ENCODE results near the gene MOV10L1. TPM values are rescaled to one million over a fixed set of nuclear protein-coding genes. Genes with fewer than 3 reads are reported as not detected.

MOV10L1 gene
- total and polyA plus RNA-seq, 9 of the 15 experiments (the other 6 are each of a cell fraction or from before 2014, with no cell fraction given) = 0.06 to 0.43 (median 0.15) TPM

DNA sequence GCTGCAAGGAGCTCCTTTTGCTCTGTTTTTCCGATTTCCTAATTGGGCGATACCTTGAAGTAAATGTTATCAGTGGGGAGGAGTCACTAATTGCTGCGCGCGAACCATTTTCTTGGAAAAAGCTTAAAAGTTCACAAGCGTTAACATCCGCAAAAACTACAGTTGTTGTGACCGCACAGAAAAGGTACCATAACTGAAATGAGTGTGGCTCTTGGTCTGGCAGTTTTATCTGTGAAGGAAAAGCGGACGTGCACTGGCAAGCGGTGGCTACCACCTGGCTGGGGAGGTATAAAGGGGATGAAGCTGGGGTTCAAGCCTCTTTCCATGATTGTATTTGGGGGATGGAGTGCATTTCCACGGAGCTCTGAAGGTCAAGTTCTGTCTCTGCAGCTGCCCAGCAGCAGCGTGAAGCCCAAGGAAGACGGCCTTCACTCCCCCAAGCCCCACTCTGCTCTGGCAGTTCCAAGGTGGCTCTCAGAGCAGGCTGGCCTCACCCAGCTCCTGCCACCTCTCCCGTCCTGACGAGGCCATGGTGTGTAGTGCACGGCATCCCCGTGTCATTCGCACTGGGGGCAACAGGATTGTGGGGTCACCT lies 27.5 kb downstream of the MOV10L1 start (continued):
- TF ChIP-seq, protein P1, sequence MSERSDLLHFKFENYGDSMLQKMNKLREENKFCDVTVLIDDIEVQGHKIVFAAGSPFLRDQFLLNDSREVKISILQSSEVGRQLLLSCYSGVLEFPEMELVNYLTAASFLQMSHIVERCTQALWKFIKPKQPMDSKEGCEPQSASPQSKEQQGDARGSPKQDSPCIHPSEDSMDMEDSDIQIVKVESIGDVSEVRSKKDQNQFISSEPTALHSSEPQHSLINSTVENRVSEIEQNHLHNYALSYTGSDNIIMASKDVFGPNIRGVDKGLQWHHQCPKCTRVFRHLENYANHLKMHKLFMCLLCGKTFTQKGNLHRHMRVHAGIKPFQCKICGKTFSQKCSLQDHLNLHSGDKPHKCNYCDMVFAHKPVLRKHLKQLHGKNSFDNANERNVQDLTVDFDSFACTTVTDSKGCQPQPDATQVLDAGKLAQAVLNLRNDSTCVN (CRISPR knock-in tag; IDR thresholded peaks at IDR 0.05) = no peak
- TF ChIP-seq MECOM (CRISPR knock-in tag; IDR thresholded peaks at IDR 0.05) (no peak), MYBL2 (IDR thresholded peaks at IDR 0.05; ENCODE audit: low read depth) (no peak), MYBL2 (CRISPR knock-in tag; IDR thresholded peaks at IDR 0.05; ENCODE audit: borderline replicate concordance) (no peak), NR0B1 (IDR thresholded peaks at IDR 0.05; ENCODE audit: partially characterized antibody) (no peak), NR1H2 (CRISPR knock-in tag; IDR thresholded peaks at IDR 0.05) (no peak), SMARCE1 (IDR thresholded peaks at IDR 0.05) (0 out of 2 replicates have a peak, but pooled peaks have one; percentile 29), ZNF324 (CRISPR knock-in tag; IDR thresholded peaks at IDR 0.05) (no peak), ZNF512 (tag; IDR thresholded peaks at IDR 0.05) (no peak), MIER1 (IDR thresholded peaks at IDR 0.05; ENCODE audit: low read depth) (no peak), PTTG1 (tag; IDR thresholded peaks at IDR 0.05; ENCODE audit: low read depth) (no peak), ZNF76 (CRISPR knock-in tag; IDR thresholded peaks at IDR 0.05; ENCODE audit: borderline replicate concordance) (no peak), PURB (CRISPR knock-in tag; IDR thresholded peaks at IDR 0.05; ENCODE audit: low read depth) (no peak), BRD9 (IDR thresholded peaks at IDR 0.05; ENCODE audit: low read depth, partially characterized antibody) (no peak)
- TF ChIP-seq, protein P2, sequence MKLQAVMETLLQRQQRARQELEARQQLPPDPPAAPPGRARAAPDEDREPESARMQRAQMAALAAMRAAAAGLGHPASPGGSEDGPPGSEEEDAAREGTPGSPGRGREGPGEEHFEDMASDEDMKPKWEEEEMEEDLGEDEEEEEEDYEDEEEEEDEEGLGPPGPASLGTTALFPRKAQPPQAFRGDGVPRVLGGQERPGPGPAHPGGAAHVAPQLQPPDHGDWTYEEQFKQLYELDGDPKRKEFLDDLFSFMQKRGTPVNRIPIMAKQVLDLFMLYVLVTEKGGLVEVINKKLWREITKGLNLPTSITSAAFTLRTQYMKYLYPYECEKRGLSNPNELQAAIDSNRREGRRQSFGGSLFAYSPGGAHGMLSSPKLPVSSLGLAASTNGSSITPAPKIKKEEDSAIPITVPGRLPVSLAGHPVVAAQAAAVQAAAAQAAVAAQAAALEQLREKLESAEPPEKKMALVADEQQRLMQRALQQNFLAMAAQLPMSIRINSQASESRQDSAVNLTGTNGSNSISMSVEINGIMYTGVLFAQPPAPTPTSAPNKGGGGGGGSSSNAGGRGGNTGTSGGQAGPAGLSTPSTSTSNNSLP (IDR thresholded peaks at IDR 0.05; ENCODE audit: borderline replicate concordance, low read depth, low read length) = no peak
- TF ChIP-seq, protein P3, sequence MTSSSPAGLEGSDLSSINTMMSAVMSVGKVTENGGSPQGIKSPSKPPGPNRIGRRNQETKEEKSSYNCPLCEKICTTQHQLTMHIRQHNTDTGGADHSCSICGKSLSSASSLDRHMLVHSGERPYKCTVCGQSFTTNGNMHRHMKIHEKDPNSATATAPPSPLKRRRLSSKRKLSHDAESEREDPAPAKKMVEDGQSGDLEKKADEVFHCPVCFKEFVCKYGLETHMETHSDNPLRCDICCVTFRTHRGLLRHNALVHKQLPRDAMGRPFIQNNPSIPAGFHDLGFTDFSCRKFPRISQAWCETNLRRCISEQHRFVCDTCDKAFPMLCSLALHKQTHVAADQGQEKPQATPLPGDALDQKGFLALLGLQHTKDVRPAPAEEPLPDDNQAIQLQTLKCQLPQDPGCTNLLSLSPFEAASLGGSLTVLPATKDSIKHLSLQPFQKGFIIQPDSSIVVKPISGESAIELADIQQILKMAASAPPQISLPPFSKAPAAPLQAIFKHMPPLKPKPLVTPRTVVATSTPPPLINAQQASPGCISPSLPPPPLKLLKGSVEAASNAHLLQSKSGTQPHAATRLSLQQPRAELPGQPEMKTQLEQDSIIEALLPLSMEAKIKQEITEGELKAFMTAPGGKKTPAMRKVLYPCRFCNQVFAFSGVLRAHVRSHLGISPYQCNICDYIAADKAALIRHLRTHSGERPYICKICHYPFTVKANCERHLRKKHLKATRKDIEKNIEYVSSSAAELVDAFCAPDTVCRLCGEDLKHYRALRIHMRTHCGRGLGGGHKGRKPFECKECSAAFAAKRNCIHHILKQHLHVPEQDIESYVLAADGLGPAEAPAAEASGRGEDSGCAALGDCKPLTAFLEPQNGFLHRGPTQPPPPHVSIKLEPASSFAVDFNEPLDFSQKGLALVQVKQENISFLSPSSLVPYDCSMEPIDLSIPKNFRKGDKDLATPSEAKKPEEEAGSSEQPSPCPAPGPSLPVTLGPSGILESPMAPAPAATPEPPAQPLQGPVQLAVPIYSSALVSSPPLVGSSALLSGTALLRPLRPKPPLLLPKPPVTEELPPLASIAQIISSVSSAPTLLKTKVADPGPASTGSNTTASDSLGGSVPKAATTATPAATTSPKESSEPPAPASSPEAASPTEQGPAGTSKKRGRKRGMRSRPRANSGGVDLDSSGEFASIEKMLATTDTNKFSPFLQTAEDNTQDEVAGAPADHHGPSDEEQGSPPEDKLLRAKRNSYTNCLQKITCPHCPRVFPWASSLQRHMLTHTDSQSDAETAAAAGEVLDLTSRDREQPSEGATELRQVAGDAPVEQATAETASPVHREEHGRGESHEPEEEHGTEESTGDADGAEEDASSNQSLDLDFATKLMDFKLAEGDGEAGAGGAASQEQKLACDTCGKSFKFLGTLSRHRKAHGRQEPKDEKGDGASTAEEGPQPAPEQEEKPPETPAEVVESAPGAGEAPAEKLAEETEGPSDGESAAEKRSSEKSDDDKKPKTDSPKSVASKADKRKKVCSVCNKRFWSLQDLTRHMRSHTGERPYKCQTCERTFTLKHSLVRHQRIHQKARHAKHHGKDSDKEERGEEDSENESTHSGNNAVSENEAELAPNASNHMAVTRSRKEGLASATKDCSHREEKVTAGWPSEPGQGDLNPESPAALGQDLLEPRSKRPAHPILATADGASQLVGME (CRISPR knock-in tag; IDR thresholded peaks at IDR 0.05) = no peak

All from K562 (cell line).